ENCODE results near the gene ACVR1B.

Gene ACVR1B

DNA sequence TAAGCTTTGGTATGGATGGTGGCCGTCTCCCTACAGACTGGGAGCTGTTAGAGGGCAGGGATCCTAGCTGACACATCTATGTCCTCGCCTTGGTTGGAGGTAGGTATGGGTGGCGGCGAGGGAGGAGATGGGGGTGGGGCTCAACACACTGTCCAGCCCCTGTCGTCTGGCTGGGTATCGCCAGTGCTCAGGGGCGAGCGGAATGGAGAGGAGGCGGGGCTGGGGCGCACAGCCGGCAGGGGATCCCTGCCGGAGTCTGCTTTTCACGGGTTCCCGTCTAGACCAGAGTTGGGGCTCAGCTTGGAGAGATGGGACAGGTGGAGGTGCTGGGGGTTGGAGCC lies 71.3 kb downstream of the ACVR1B start:
- DNase-seq (ENCODE audit: low spot score) = no peak
- in situ Hi-C loops (cut with MboI; ENCODE audit: low pct_unique_long_range_greater_than_20kb, low sequenced_read_pairs, unreplicated experiment) = loop anchor here (10.0 kb wide), 1 partner anchor 102 kb away; no protein-coding TSS in a partner anchor
- TF ChIP-seq CTCF (IDR thresholded peaks at IDR 0.05; ENCODE audit: extremely low read depth, insufficient read depth, missing control alignments) = no peak

- peak; percentile 96 for DNase-seq (ENCODE audit: low spot score)
- peak; percentile 93 for TF ChIP-seq CTCF (IDR thresholded peaks at IDR 0.05; ENCODE audit: extremely low read depth, insufficient read depth, missing control alignments)
- in situ Hi-C loops (cut with MboI; ENCODE audit: low pct_unique_long_range_greater_than_20kb, low sequenced_read_pairs, unreplicated experiment) = loop anchor here (10.0 kb wide), 1 partner anchor 101 kb away; no protein-coding TSS in a partner anchor
These were observed 71.9 kb downstream of the ACVR1B start for GRCh38 chr12:52023182-52023975.

GRCh38 chr12:52023976-52024688 lies 72.6 kb downstream of the ACVR1B start:
- in situ Hi-C loops (cut with MboI; ENCODE audit: low pct_unique_long_range_greater_than_20kb, low sequenced_read_pairs, unreplicated experiment) = loop anchor here (10.0 kb wide), 1 partner anchor 101 kb away; no protein-coding TSS in a partner anchor
- no peak for DNase-seq (ENCODE audit: low spot score)
- no peak for TF ChIP-seq CTCF (IDR thresholded peaks at IDR 0.05; ENCODE audit: extremely low read depth, insufficient read depth, missing control alignments)

DNA sequence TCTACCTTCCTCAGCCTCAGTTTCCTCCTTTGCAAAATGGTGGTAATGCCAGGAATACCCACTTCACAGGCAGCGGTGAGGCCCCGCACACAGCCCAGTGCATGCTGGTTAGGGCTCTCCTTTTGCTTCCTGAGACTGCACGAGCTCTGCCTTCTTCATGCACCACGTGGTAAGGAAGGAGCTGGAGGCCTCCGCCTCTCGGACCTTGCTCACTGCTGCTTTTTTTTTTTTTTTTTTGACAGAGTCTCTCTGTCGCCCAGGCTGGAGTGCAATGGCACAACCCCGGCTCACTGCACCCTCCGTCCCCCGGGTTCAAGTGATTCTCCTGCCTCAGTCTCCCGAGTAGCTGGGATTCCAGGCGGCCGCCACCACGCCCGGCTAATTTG lies 73.3 kb downstream of the ACVR1B start:
- in situ Hi-C loops (cut with MboI; ENCODE audit: low pct_unique_long_range_greater_than_20kb, low sequenced_read_pairs, unreplicated experiment) = loop anchor here (10.0 kb wide), 1 partner anchor 100 kb away; no protein-coding TSS in a partner anchor
- no peak for DNase-seq (ENCODE audit: low spot score)
- no peak for TF ChIP-seq CTCF (IDR thresholded peaks at IDR 0.05; ENCODE audit: extremely low read depth, insufficient read depth, missing control alignments)

- TF ChIP-seq CTCF (IDR thresholded peaks at IDR 0.05; ENCODE audit: extremely low read depth, insufficient read depth, missing control alignments) = no peak
- in situ Hi-C loops (cut with MboI; ENCODE audit: low pct_unique_long_range_greater_than_20kb, low sequenced_read_pairs, unreplicated experiment) = loop anchor here (10.0 kb wide), 1 partner anchor 99 kb away; no protein-coding TSS in a partner anchor
These were observed 74.8 kb downstream of the ACVR1B start for GRCh38 chr12:52026263-52026662.

DNA sequence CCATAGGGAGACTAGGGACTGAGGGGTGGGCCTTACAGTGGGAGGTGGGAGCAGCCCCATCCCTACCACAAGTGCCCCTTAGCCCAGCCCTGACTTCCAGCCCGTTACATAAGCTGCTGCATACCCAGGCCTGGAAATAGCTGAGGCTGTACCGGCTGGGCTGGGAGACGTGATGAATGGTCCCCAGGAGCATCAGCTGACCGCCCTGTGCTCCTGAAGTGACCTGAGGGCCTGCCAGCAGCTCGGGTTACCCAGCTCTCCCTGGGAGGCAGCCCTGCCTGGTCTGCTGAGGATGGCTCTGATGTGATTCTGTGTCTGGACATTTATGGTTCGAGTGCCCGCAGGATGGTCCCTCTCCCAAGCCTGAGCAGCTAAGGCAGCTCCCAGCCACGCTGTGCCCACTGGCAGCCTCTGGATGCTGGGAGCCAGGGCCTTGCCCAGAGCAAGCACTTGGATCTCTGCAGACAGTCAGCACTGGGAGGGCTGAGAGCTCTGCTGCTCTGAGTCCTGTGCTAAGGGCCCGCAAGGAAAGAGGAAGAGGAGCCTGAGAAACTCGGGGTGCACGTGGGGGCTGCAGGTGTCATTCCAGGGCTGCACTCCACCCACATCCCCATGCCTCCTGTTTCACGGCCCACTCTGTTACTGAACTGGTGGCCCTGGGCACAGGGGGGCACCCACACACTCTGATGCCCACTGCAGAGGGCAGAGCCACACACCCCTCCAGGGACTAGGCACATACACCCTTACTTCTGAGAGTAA lies 75.8 kb downstream of the ACVR1B start:
- in situ Hi-C loops (cut with MboI; ENCODE audit: low pct_unique_long_range_greater_than_20kb, low sequenced_read_pairs, unreplicated experiment) = loop anchor here (10.0 kb wide), 1 partner anchor 98 kb away; no protein-coding TSS in a partner anchor
- no peak for TF ChIP-seq CTCF (IDR thresholded peaks at IDR 0.05; ENCODE audit: extremely low read depth, insufficient read depth, missing control alignments)
- no peak for DNase-seq (ENCODE audit: low spot score)

More at GRCh38 chr12:52026263-52026662, 74.8 kb downstream of the ACVR1B start:
- no peak for DNase-seq (ENCODE audit: low spot score)

Data from GM13977 (cell line).